ENCODE data around the gene ZNF79.
A peak's percentile ranks its signal among the peaks of the same experiment; 100 is the strongest.

The ZNF79 gene

DNA sequence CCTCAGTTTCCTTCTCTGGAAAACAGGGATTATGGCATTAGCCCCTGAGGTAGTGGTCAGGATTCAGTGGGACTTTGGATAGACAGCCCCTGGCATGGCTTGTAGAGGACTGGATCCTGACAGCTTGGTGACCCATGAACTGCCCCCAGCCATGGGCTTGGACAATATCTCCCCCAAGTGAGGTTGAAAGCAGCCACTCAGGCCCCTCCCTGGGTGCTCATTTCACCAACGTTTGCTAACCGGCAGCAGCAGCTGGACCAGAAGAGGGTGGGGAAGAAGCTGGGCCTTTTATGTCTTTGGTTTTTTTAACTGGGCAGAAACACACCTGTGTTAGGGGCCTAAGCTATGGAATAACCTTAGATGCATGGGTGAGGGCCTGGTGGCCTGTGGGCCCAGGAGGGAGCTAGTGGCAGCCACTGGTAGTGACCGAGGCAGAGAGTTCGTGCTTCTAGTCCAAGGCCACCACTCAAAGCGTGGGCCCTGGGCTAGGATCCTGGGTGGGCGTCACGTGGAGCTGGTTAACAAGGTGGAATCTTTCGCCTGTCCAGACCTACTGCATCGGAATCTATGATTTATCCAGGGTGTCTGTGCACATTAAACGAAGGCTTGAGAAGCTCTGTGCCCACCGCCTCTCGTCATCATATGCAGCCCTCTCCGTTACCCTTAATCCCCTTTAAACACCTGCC lies 25.3 kb upstream of the ZNF79 start:
- no peak for DNase-seq

DNA sequence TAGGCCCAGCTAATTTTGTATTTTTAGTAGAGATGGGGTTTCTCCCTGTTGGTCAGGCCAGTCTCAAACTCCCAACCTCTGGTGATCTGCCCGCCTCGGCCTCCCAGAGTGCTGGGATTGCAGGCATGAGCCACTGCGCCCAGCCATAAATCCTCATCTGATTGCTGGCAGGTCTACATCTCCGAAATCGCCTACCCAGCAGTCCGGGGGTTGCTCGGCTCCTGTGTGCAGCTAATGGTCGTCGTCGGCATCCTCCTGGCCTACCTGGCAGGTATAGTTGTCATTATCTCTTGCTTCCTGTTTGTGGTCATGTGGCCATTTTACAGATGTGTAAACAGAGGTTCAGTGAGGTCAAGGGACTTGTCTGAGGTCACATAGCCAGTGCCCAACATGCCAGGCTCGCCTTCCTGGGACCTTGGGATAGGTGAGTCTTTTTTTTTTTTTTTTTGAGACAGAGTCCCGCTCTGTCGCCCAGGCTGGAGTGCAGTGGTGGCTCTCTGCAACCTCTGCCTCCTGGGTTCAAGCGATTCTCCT lies 24.4 kb upstream of the ZNF79 start:
- no peak for DNase-seq

DNA sequence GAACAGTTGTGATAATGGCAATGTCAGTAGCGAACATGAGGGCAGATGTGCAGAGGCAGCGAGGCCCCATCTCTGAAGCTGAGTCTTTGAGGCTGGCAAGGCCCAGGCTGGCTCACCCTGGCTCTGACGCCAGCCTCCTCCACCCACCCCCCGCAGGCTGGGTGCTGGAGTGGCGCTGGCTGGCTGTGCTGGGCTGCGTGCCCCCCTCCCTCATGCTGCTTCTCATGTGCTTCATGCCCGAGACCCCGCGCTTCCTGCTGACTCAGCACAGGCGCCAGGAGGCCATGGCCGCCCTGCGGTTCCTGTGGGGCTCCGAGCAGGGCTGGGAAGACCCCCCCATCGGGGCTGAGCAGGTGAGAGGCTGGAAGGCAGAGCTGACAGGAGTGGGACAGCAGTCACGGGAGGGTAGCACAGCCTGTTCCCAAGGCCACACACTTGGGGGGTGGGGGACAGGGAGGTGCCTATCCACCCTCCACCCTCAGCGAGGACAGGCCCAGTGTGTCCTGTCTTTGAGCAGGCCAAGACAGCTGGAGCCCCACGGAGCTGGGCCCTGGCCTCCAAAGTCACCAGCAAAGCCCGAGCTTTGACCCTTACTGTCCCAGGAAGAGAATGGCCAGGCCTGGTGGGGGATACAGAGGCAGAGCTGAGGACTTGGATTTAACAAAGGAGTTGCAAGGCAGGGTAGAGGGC lies 21.6 kb upstream of the ZNF79 start:
- no peak for DNase-seq

DNA sequence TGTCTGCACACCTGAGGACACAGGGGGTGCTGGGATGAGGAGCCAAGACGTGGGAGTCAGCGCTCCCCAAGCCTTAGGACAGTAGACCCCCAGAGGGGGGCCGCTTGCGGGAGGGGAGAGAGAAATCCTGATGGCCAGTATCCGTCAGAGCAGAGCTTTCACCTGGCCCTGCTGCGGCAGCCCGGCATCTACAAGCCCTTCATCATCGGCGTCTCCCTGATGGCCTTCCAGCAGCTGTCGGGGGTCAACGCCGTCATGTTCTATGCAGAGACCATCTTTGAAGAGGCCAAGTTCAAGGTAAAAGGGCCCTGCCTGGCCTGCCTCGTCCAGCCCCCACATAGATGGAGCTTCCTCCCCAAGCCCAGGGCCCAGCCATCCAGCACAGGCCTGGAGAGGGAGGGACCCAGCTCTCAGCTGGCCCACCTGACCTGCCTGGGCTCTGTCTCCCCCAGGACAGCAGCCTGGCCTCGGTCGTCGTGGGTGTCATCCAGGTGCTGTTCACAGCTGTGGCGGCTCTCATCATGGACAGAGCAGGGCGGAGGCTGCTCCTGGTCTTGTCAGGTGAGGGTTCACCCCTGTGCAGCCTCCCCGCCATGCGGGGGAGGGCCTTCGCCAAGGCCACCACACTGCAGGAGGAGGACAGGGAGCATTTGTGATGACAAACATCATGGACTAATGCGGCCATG lies 20.5 kb upstream of the ZNF79 start:
- no peak for DNase-seq

DNA sequence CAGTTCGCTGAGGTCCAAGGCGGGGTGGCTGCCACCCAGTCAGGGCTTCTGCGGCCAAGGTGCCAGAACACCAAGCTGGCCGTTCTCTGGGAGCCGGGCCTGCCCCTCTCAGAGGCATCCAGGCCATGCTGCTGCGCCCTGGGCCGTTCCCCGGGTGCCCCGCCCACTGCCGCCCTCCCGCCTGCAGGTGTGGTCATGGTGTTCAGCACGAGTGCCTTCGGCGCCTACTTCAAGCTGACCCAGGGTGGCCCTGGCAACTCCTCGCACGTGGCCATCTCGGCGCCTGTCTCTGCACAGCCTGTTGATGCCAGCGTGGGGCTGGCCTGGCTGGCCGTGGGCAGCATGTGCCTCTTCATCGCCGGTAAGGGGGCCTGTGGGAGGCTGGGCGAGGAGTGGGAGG lies 19.6 kb upstream of the ZNF79 start:
- DNase-seq, result no peak

DNA sequence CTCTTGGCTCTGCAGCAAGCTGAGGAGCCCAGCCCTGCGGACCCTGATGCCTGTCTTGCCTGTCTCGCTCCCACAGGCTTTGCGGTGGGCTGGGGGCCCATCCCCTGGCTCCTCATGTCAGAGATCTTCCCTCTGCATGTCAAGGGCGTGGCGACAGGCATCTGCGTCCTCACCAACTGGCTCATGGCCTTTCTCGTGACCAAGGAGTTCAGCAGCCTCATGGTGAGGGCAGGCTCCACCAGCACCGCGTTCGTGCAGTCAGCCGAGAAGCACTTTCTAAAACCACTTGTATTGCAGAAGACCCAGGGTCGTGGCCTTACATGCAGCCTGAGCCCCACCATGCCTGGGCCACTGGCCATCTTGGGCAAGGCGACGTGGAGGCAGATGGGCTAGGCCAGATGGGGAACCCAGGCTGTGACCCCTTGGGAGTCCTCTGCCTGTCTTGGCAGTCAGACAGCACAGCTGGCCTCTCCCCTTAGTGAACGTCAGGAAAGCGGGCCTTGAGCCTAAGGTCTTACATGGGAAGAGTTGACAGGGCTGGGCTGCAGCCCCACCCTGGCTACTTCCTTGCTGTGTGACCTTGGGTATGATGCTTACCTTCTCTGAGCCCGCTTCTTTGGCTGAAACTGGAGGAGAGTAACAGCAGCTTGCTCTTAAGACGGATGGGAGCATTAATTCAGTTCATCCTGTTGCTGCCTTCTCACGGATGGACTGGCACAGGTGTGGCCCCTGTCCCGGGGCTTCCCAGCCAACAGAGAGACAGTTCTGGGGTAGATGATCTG lies 18.6 kb upstream of the ZNF79 start:
- no peak for DNase-seq

DNA sequence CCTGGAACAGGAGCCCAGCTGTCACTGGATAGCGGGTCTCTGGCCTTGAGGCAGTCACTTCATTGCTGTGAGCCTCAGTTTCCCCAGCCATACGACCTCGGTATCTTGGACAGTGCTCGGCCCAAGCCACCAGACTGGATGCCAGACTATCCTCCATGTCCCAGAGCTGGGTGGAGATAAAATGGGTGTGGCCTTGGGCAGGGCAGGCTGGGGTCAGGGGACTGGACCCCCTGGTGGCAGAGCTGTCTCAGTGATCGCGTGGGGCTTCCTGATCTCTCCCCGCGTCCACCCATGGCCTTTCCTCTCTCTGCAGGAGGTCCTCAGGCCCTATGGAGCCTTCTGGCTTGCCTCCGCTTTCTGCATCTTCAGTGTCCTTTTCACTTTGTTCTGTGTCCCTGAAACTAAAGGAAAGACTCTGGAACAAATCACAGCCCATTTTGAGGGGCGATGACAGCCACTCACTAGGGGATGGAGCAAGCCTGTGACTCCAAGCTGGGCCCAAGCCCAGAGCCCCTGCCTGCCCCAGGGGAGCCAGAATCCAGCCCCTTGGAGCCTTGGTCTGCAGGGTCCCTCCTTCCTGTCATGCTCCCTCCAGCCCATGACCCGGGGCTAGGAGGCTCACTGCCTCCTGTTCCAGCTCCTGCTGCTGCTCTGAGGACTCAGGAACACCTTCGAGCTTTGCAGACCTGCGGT lies 17.2 kb upstream of the ZNF79 start:
- no peak for DNase-seq

DNA sequence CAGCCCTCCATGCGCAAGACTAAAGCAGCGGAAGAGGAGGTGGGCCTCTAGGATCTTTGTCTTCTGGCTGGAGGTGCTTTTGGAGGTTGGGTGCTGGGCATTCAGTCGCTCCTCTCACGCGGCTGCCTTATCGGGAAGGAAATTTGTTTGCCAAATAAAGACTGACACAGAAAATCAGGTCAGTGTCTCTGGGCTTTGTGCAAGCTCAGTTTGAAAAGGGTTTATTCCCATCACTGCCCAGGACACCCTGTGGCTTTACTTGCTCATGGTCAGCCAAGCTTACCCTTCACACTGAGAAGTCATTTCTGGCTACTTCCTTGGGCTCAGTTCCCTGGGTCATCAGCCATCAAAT lies 16.7 kb upstream of the ZNF79 start:
- no peak for DNase-seq

DNA sequence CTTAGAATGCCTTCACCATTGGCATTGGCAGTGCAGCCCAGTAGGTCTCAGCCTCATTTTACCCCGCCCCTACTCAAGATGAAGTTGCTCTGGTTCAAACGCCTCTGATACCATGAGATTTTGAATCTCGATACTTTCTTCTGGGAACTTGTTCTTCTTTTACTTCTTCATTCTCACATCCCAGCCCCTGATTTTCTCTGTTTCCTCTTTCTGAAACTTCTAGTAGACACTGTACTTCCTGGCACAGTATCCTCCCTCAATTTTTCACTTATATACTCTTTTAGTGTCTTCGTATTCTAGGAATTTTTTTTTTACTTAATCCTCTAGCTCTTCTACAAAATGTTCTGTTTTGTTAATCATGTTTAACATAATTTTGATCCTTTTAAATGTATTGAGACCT lies 13.1 kb upstream of the ZNF79 start:
- DNase-seq, result no peak

DNA sequence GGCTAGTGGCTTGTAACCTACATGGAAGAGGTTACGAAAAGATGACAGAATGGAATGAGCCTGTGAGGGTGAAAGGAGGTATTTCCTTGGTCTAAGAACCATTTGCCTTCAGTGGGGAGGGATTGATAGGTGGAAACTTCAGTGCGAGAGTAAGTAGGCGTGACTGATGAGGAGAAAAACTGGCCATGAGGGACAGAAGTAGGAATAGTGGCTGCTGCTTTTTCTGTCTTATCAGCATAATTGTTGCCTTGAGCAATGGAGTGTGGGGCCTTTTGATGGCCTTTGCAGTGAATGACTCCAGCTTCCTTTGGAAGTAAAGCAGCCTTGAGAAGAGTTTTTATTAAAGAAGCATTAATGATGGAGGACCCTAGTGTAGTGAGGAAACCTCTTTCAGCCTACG lies 9.0 kb upstream of the ZNF79 start:
- no peak for DNase-seq

DNA sequence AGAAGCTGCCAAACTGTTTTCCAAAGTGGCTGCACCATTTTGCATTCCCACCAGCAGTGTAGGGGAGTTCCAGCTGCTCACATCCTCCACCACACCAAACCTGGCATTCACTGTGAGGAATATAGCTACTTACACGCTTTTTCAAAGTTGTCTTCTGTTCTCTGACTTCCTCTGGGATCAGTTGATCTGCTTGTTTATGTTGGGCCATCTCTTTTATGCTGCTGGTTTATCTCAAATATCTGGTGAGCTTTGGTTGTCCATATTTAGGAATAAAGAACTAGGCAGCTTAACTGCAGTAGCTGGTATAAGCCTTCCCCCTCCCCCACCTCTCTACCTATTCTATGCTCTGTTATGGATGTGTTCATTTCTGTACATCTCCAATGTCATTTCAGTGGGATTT lies 8.5 kb upstream of the ZNF79 start:
- no peak for DNase-seq

DNA sequence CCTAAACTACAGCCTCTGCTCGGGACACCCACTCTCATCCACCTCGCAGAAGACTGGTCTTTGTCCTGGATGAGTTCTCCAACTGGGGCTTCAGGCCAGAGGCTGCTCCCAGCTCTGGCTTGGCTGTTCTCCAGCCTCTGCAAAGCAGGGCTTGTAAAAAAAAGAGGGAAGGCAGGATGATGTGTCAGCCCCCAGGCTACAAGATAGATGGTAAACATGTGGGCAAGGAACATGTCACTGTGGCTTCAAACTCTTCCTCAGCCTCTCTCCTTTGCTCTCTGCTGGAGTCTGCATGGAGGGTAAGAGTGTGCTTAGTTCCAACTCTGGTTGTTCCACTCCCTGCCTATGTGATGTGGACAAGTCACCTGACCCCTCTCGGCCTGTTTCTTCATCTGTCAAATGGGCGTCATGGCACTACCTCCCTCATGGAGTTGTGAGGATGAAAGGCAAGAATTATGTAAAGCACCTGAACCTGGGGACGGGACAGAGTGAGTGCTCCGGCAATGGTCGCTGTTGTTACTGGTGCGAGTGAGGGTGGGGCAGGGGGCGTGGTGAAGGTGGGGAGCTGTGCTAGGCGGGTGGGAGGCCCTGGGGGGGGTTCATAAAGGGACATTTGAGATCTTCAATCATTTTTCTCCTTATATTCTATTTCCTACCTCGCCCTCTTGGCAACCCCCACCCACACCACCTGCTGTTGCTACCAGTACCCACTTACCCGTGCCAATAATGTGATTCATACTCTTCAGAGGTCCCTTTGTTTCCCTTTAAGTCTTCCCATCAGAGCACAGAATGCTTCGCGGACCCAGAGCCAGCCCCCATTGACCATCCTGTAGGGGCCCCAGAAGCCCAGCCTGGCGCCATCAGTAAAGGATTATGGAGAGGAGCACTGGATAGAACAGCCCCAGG lies 6.8 kb upstream of the ZNF79 start:
- DNase-seq, result no peak

DNA sequence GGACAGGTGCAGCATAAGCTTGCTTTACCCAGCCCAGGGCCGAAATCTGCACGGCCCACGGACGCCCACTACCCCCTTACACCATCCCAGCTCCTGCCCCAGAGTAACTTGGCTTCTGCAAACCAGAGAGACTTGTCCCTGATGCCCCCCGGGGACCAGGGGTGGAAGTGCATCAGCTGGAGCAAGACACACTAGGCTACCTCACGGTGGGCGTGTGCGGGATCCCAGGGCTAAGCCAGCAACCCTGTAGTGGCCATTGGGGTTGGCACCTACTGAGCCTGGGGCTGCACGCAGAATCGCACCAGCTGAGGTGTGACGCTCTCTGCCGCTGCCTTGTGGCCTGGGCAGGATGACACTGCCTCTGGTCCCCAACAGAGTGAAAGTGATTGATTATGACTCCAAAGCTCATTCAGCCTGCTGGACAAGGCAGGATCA lies 6.1 kb upstream of the ZNF79 start:
- DNase-seq, result no peak

DNA sequence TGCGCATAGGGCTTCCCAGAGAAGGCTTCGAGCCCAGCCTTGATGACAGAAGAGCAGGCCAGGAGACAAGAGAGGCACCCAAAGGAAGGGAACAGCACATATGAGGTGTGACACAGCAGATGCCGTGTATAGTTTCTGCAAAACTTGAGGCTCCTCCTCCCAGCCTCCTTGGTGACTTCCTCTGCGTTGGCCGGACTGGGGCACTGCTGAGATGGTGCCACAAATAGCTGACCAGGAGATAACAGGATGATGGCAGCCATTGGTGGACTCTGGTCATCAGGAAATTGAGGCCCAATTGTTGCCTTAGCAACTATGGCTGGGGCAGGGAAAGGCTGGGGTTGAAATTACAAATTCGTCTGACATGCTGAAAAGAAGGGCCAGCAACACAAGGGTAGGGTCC lies 4.8 kb upstream of the ZNF79 start:
- no peak for DNase-seq

DNA sequence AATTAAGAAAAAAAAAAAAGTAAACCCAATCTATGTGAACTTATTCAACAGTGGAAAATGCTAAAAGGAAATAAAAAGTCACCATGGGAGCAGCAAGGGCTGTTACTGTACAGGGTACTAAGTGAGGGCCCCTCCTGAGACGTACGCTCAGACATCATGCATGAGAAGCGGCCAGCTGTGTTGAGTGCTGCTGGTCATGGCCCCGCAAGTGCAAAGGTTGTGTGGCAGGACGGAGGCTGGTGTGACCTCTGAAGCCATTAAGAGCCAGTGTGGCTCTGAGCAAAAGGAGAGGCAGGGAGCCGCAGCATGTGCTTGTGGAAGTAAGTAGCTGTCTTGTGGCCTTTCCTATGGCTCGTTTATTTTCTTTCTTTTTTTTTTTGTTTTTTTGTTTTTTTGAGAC lies 3.1 kb upstream of the ZNF79 start:
- no peak for DNase-seq

DNA sequence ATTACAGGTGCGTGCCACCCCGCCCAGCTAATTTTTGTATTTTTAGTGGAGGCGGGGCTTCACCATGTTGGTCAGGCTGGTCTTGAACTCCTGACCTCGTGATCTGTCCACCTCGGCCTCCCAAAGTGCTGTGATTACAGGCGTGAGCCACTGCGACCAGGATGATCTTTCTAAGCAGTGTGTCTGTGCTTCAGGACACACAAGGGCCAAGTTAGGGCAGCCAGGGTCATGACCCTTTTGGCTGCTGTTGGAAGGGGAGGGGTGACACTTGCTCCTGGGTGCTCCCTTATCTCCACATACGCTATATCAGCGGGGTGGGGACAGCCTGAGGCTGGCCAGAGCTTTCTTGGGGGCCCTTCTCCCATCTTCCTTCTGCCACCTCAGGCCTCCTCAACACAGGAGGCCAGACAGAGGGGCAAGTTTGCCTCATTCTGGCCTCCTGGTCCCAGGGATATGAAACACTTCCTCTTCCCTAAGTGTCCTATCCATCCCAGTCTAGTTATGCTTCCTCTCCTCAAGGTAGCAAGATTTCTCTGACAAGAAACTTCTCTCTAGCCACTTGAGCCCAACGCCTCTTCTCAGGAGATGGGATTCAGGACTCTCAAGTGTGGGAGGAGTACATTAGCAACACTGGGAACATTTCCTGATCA lies 1.9 kb upstream of the ZNF79 start:
- DNase-seq, result no peak

DNA sequence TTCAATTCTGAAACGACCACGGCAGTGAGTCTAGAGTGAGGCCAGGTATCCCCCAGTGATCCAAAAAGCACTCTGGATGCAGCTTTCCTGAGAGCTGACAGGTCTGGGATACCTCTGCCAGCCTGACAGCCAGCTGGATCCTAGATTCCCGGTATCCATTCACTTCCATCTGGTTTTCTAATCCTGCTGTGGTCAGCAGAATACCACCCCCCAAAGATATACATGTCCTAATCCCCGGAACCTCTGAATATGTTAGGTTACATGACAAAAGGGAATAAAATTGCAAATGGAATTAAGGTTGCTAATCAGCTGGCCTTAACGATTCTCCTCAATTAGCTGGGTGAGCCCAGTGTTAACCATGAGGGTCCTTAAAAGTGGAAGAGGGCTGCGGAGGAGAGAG lies 1.4 kb upstream of the ZNF79 start:
- DNase-seq, result no peak

DNA sequence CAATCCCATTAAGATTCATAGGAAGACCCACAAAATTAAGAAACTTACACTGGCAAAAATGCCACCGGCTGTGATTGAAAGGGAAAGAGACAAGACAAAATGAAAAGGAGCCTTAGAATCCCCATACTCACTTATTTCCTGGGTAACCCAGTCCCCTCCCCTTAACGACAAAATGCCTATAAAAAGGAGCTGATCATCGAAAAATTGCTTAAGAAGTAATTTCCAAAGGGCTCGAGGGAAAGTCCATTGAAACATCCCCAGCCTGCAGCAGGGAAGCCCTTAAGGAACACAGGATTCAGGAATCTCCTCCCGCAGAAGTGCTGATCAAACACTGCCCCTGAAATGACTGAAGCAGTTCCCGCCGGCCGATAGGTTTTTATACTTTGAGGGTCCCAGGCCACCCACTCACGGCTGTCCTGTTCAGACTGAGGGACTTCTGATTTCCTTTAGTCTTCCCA lies 677 bp upstream of the ZNF79 start:
- DNase-seq, result no peak

DNA sequence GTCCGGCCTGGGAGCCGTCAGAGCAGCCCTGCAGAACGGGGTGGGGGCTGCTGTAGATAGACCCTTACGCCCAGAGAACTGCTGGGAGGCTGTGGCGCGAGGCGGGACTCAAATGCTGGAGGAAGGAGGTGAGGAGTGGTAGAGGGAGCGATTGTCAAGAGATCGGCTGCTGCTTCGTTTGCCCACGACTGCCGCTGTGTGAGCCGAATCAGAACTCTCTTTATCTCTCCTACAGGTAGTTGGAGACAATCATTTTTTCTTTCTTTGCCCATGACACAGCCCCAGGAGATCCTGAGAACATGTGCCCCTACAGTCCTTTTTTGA lies 456 bp downstream of the ZNF79 start:
- DNase-seq, result peak in 1 of 2 experiments; percentile 41

DNA sequence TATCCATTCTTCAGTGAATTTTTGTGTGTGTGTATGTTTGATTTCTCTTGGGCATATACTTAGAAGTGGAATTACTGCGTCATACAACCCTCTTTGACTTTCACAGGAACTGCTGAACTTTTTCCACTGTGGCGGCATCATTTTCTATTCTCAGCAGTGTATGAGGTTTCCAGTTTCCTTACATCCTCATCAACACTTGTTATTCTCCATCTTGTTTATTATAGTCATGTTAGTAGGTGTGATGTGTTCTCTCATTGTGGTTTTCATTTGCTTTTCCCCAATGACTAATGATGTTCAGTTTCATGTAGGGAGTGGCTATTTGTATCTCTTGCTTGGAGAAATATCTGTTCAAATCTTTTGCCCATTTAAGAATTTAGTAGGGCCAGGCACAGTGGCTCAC lies 2.6 kb downstream of the ZNF79 start:
- DNase-seq, result no peak

DNA sequence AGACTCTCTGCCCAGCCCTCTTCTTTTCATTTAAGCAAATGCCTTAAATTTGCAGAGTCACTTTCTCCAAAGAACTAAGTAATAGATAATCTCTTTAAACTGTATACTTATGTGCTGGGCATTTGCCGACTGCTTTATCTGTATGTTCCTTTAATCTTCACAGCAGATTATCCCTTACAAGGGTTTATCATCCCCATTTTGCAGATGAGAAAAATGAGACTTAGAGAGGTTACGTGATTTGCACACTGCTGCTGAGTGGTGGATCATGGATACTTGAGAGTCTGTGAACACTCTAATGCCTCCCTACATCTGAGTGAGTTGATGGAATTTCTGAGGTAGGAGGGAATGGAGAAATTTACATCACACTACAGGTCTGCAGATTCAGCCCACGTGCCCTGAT lies 4.2 kb downstream of the ZNF79 start:
- no peak for DNase-seq

All from NCI-H2081 (cell line).